WTC11 (cell line): ENCODE measurements around the gene PTPN3. TPM values are rescaled to one million over a fixed set of nuclear protein-coding genes. Genes with fewer than 3 reads are reported as not detected.

ENCODE experiments used
- ATAC-seq: fragments of 200-7000 bp; cut with Tn5 transposase; 2 replicates; pipeline ENCODE4 v1.10.0; 2021; ENCODE audit warnings: mild to moderate bottlenecking, moderate library complexity
- CTCF ChIA-PET: fragments of 300-600 bp; sonication (Branson Sonifier 250); formaldehyde crosslinking; loops from one replicate; lab custom pipeline; 2021; ENCODE audit warnings: antibody characterized with exemption; lab: Charles Lee
- POLR2A ChIA-PET: fragments of 350-600 bp; sonication (Branson Sonifier 250); formaldehyde crosslinking; loops from one replicate; lab custom pipeline; 2021; ENCODE audit warnings: antibody characterized with exemption; lab: Charles Lee
- DNase-seq: peaks from one replicate; pipeline ENCODE4 v3.0.0; 2021; ENCODE audit warnings: low spot score
- H3K27ac Mint-ChIP-seq: 2 replicates; pipeline ENCODE4 v1.8.0; 2021; ENCODE audit warnings: mixed read lengths
- H3K27me3 Mint-ChIP-seq: 2 replicates; pipeline ENCODE4 v1.8.0; 2021; ENCODE audit warnings: low read depth, mild to moderate bottlenecking, moderate library complexity, mixed read lengths
- H3K36me3 Mint-ChIP-seq: 2 replicates; pipeline ENCODE4 v1.8.0; 2021; ENCODE audit warnings: mixed read lengths
- H3K4me1 Mint-ChIP-seq: 2 replicates; pipeline ENCODE4 v1.8.0; 2022; ENCODE audit warnings: mixed read lengths
- H3K4me3 Mint-ChIP-seq: 2 replicates; pipeline ENCODE4 v1.8.0; 2021; ENCODE audit warnings: mild to moderate bottlenecking, moderate library complexity, mixed read lengths
- H3K9me3 Mint-ChIP-seq: 2 replicates; pipeline ENCODE4 v1.8.0; 2021; ENCODE audit warnings: mixed read lengths
- ATF2 ChIP-seq: sonication (generic); formaldehyde crosslinking; IDR thresholded peaks from 2 replicates; pipeline ENCODE4 v1.8.1; 2022; ENCODE audit warnings: low read depth, missing genetic modification reagents, borderline replicate concordance
- CTCF ChIP-seq: fragments of 200-600 bp; IDR thresholded peaks from 2 replicates; pipeline ENCODE4 v1.8.0; 2022; ENCODE audit warnings: antibody characterized with exemption
- E2F5 ChIP-seq: sonication (generic); formaldehyde crosslinking; IDR thresholded peaks from 2 replicates; pipeline ENCODE4 v1.8.1; 2022; ENCODE audit warnings: mild to moderate bottlenecking, moderate library complexity, missing genetic modification reagents
- ELF4 ChIP-seq: sonication (generic); formaldehyde crosslinking; IDR thresholded peaks from 2 replicates; pipeline ENCODE4 v1.8.1; 2022; ENCODE audit warnings: low read depth, mild to moderate bottlenecking, moderate library complexity, missing genetic modification reagents
- ETV6 ChIP-seq: sonication (generic); formaldehyde crosslinking; IDR thresholded peaks from 2 replicates; pipeline ENCODE4 v1.8.1; 2022; ENCODE audit warnings: mild to moderate bottlenecking, missing genetic modification reagents
- PREB ChIP-seq: sonication (generic); formaldehyde crosslinking; IDR thresholded peaks from 2 replicates; pipeline ENCODE4 v1.8.1; 2022; ENCODE audit warnings: mild to moderate bottlenecking, missing genetic modification reagents, moderate library complexity, borderline replicate concordance
- PRRX2 ChIP-seq: fragments of 250-450 bp; sonication (Bioruptor Pico); IDR thresholded peaks from 2 replicates; pipeline ENCODE4 v1.8.0; 2021; ENCODE audit warnings: mild to moderate bottlenecking
- TEAD4 ChIP-seq: sonication (generic); formaldehyde crosslinking; IDR thresholded peaks from 2 replicates; pipeline ENCODE4 v1.8.0; 2022; ENCODE audit warnings: mild to moderate bottlenecking, missing genetic modification reagents
- ZNF219 ChIP-seq: sonication (generic); formaldehyde crosslinking; IDR thresholded peaks from 2 replicates; pipeline ENCODE4 v1.8.0; 2023; ENCODE audit warnings: missing genetic modification reagents, mild to moderate bottlenecking, borderline replicate concordance
- ZNF532 ChIP-seq: fragments of 250-450 bp; sonication (Bioruptor Pico); IDR thresholded peaks from 2 replicates; pipeline ENCODE4 v1.9.0; 2021; ENCODE audit warnings: mild to moderate bottlenecking, borderline replicate concordance
- total RNA-seq: library from RNA; stranded (reverse); gene quantifications from 3 replicates; pipeline ENCODE4 v1.2.3, GENCODE V29; 2021
- TF ChIP-seq, protein P1 (sequence below): sonication (generic); formaldehyde crosslinking; IDR thresholded peaks from 2 replicates; pipeline ENCODE4 v1.8.0; 2023; ENCODE audit warnings: mild to moderate bottlenecking, missing genetic modification reagents
- TF ChIP-seq, protein P2 (sequence below): sonication (generic); formaldehyde crosslinking; IDR thresholded peaks from 2 replicates; pipeline ENCODE4 v1.8.1; 2023; ENCODE audit warnings: mild to moderate bottlenecking, missing genetic modification reagents

Gene PTPN3
- total RNA-seq, 1 experiment from 2014 or later = 1.7 TPM

DNA sequence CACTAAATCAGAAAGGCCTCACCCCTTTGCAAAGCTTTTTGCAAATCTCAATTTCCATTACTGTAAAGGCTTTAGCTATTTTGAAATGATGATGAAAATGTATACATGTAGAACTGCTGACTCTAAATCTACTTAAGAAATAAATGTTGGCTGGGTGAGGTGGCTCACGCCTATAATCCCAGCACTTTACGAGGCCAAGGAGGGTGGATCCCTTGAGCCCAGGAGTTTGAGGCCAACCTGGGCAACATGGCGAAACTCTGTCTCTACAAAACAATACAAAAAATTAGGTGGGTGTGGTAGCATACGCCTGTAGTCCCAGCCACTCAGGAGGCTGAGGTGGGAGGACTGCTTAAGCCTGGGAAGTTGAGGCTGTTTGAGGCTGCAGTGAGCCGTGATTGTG, 64.6 kb downstream of the PTPN3 start:
- Mint-ChIP-seq H3K36me3 (no peaks in the 10 kb centered on the region), H3K4me3 (no peak overlapping the region), H3K27ac (no peak overlapping the region), H3K9me3 (peaks cover 5% of the 10 kb centered on the region), H3K27me3 (peaks cover under 1% of the 10 kb centered on the region; the same call in 1 of the 2 replicates), H3K4me1 (no peaks in the 10 kb centered on the region)
- no peak for DNase-seq
- ATAC-seq = no peak
- POLR2A ChIA-PET = no interaction called here
- CTCF ChIA-PET = interaction anchor here (1.5 kb wide), 1 partner anchor 23 kb away, joined by 4 read pairs; no protein-coding TSS in a partner anchor
- TF ChIP-seq ZNF532 (CRISPR knock-in tag) (no peak), PREB (no peak), ETV6 (CRISPR knock-in tag) (no peak), PRRX2 (CRISPR knock-in tag) (no peak), ZNF219 (CRISPR knock-in tag) (no peak), TEAD4 (CRISPR knock-in tag) (no peak), ELF4 (CRISPR knock-in tag) (no peak)
- TF ChIP-seq, protein P1, sequence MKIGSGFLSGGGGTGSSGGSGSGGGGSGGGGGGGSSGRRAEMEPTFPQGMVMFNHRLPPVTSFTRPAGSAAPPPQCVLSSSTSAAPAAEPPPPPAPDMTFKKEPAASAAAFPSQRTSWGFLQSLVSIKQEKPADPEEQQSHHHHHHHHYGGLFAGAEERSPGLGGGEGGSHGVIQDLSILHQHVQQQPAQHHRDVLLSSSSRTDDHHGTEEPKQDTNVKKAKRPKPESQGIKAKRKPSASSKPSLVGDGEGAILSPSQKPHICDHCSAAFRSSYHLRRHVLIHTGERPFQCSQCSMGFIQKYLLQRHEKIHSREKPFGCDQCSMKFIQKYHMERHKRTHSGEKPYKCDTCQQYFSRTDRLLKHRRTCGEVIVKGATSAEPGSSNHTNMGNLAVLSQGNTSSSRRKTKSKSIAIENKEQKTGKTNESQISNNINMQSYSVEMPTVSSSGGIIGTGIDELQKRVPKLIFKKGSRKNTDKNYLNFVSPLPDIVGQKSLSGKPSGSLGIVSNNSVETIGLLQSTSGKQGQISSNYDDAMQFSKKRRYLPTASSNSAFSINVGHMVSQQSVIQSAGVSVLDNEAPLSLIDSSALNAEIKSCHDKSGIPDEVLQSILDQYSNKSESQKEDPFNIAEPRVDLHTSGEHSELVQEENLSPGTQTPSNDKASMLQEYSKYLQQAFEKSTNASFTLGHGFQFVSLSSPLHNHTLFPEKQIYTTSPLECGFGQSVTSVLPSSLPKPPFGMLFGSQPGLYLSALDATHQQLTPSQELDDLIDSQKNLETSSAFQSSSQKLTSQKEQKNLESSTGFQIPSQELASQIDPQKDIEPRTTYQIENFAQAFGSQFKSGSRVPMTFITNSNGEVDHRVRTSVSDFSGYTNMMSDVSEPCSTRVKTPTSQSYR (CRISPR knock-in tag) = no peak

GRCh38 chr9:109430231-109430630, 67.9 kb downstream of the PTPN3 start:
- H3K9me3 Mint-ChIP-seq = peaks cover 5% of the 10 kb centered on the region
- CTCF ChIA-PET = interaction anchor here (0.6 kb wide), 1 partner anchor 10 kb away, joined by 3 read pairs; no protein-coding TSS in a partner anchor
- no peak for TF ChIP-seq ATF2 (CRISPR knock-in tag)

DNA sequence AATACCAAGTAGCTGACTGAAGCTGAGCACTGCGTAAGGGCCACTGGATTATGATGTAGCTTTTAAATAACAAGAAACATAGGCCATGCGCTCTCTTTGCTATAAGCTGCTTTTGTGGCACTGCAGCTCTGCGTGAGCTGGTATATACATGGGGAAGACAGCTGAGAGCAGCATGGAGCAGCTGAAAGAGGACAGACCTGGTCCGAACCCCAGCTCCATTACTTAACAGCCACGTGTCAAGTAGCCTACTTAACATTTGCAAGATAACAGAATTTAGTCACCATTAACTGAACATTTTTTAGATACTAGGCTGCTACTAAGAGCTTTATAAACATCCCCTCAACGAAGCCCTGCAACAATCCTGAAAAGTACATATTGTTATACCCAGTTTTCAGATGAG, 69.3 kb downstream of the PTPN3 start:
- POLR2A ChIA-PET = no interaction called here
- CTCF ChIA-PET = interaction anchor here (0.7 to 1.7 kb wide), 7 partner anchors 8 to 230 kb away, joined by 3 to 10 read pairs (median 4); no protein-coding TSS in a partner anchor
- H3K4me1 Mint-ChIP-seq = no peaks in the 10 kb centered on the region
- H3K36me3 Mint-ChIP-seq = no peaks in the 10 kb centered on the region
- H3K9me3 Mint-ChIP-seq = peaks cover 5% of the 10 kb centered on the region
- no peak overlapping the region for H3K27ac Mint-ChIP-seq
- no peak overlapping the region for H3K4me3 Mint-ChIP-seq
- DNase-seq = no peak
- no peak for ATAC-seq
- no peaks in the 10 kb centered on the region for H3K27me3 Mint-ChIP-seq
- no peak for TF ChIP-seq ZNF532 (CRISPR knock-in tag)
- TF ChIP-seq, protein P2, sequence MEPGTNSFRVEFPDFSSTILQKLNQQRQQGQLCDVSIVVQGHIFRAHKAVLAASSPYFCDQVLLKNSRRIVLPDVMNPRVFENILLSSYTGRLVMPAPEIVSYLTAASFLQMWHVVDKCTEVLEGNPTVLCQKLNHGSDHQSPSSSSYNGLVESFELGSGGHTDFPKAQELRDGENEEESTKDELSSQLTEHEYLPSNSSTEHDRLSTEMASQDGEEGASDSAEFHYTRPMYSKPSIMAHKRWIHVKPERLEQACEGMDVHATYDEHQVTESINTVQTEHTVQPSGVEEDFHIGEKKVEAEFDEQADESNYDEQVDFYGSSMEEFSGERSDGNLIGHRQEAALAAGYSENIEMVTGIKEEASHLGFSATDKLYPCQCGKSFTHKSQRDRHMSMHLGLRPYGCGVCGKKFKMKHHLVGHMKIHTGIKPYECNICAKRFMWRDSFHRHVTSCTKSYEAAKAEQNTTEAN (CRISPR knock-in tag) = no peak
- TF ChIP-seq CTCF = no peak
- no peak for TF ChIP-seq E2F5

More at GRCh38 chr9:109430231-109430630, 67.9 kb downstream of the PTPN3 start:
- no peaks in the 10 kb centered on the region for H3K36me3 Mint-ChIP-seq
- no peaks in the 10 kb centered on the region for H3K4me1 Mint-ChIP-seq
- H3K27me3 Mint-ChIP-seq = no peaks in the 10 kb centered on the region
- no peak overlapping the region for H3K4me3 Mint-ChIP-seq
- H3K27ac Mint-ChIP-seq = no peak overlapping the region
- no peak for ATAC-seq
- no peak for DNase-seq
- POLR2A ChIA-PET = no interaction called here
